ENCODE measurements around the gene ERMP1. TPM values are rescaled to one million over a fixed set of nuclear protein-coding genes. Genes with fewer than 3 reads are reported as not detected.

The ERMP1 gene
- polyA plus RNA-seq, 3 donors: 44.3 to 60.7 (median 47.4) TPM

Other genes starting within 250 kb of the ERMP1 start
- gene RIC1, start 204.0 kb downstream of the ERMP1 start, polyA plus RNA-seq (ENCODE audit: insufficient read length in 3 of 3): 10 to 100 TPM; 27.5 to 35.5 (median 30.6) TPM
- gene MLANA, start 57.8 kb upstream of the ERMP1 start, polyA plus RNA-seq (ENCODE audit: insufficient read length in 3 of 3): 1 to 10 TPM in 2 of 3 donors, under 1 TPM in 1; 0.93 to 1.6 (median 1.1) TPM
- 10 to 100 TPM; 27.4 to 32.9 (median 31.1) TPM for gene RANBP6, start 182.5 kb upstream of the ERMP1 start, polyA plus RNA-seq (ENCODE audit: insufficient read length in 3 of 3)

Data from renal pelvis (tissue), 3 donors.